A549 (cell line): ENCODE results near the gene SPNS2. TPM values are rescaled to one million over a fixed set of nuclear protein-coding genes. Genes with fewer than 3 reads are reported as not detected.

Source experiments
- ATAC-seq, 2 experiments: fragments of 200-7000 bp in 1 of 2; fragments of >200 bp in 1 of 2; cut with Nextera tagmentation in 1 of 2; cut with Tn5 transposase in 1 of 2; 3 replicates each; pipeline versions ENCODE4 v1.8.0 to v1.9.1; 2018 to 2020; ENCODE audit warnings: mild to moderate bottlenecking in 1 of 2, moderate library complexity in 1 of 2
- CTCF ChIA-PET: fragments of 300-600 bp; sonication (Branson Sonifier 250); formaldehyde crosslinking; extraction: SDS; loops from one replicate; lab custom pipeline; 2021; ENCODE audit warnings: antibody characterized with exemption, inconsistent platforms; lab: Yijun Ruan, JAX
- POLR2A ChIA-PET: fragments of 350-600 bp; formaldehyde crosslinking; extraction: SDS; loops from one replicate; lab custom pipeline; 2021; ENCODE audit warnings: antibody characterized with exemption, inconsistent platforms; lab: Yijun Ruan, JAX
- DNase-seq, 2 experiments: peaks; one replicate each; pipeline versions ENCODE4 v3.0.0 to v3.0.0-alpha.2; 2011 to 2016; ENCODE audit warnings: low read depth in 1 of 2, low spot score in 1 of 2
- FAIRE-seq: peaks from 2 replicates; lab custom pipeline; 2011; peaks lifted over from hg19 to GRCh38; lab: Jason Lieb, UNC
- H3K27ac ChIP-seq, 2 experiments: fragments of >200 bp; sonication (Bioruptor Twin); formaldehyde crosslinking; 3 replicates each; pipeline ENCODE4 v1.5.1; 2016 to 2017
- H3K4me1 ChIP-seq: fragments of >200 bp; sonication (Bioruptor Twin); formaldehyde crosslinking; 3 replicates; pipeline ENCODE4 v1.6.1; 2016
- H3K4me2 ChIP-seq: fragments of >200 bp; sonication (Bioruptor Twin); formaldehyde crosslinking; 3 replicates; pipeline ENCODE4 v1.6.1; 2016
- H3K4me3 ChIP-seq: fragments of >200 bp; sonication (Bioruptor Twin); formaldehyde crosslinking; 3 replicates; pipeline ENCODE4 v1.5.1; 2016
- H3K9me3 ChIP-seq: fragments of >200 bp; sonication (Bioruptor Twin); formaldehyde crosslinking; 3 replicates; pipeline ENCODE4 v1.6.1; 2016
- EHF ChIP-seq: fragments of 250-450 bp; sonication (Bioruptor Pico); IDR thresholded peaks from 2 replicates; pipeline ENCODE4 v1.5.0; 2020; ENCODE audit warnings: mild to moderate bottlenecking
- FOXS1 ChIP-seq: fragments of 250-450 bp; sonication (Bioruptor Pico); IDR thresholded peaks from 2 replicates; pipeline ENCODE4 v1.5.0; 2020; ENCODE audit warnings: mild to moderate bottlenecking, moderate library complexity
- HDAC2 ChIP-seq: fragments of 200-600 bp; sonication (generic); IDR thresholded peaks from 2 replicates; pipeline ENCODE4 v1.6.1; 2016
- HEYL ChIP-seq: fragments of 250-450 bp; sonication (Bioruptor Pico); IDR thresholded peaks from 2 replicates; pipeline ENCODE4 v1.8.0; 2021; ENCODE audit warnings: mild to moderate bottlenecking, moderate library complexity
- HMGXB4 ChIP-seq: fragments of 250-450 bp; sonication (Bioruptor Pico); IDR thresholded peaks from 2 replicates; pipeline ENCODE4 v1.5.0; 2021; ENCODE audit warnings: mild to moderate bottlenecking, moderate library complexity, borderline replicate concordance
- KDM1A ChIP-seq: fragments of 200-600 bp; sonication (generic); IDR thresholded peaks from 2 replicates; pipeline ENCODE4 v1.6.1; 2016; ENCODE audit warnings: low read depth, mild to moderate bottlenecking
- KDM5A ChIP-seq: fragments of 200-600 bp; sonication (generic); IDR thresholded peaks from 2 replicates; pipeline ENCODE4 v1.6.1; 2016; ENCODE audit warnings: antibody characterized with exemption, mild to moderate bottlenecking
- MAFK ChIP-seq: fragments of 450-650 bp; IDR thresholded peaks from 2 replicates; pipeline ENCODE4 v1.6.1; 2014; ENCODE audit not compliant: partially characterized antibody
- NPAS2 ChIP-seq: fragments of 250-450 bp; sonication (Bioruptor Pico); IDR thresholded peaks from 2 replicates; pipeline ENCODE4 v1.8.0; 2022; ENCODE audit warnings: mild to moderate bottlenecking, moderate library complexity, borderline replicate concordance
- RCOR1 ChIP-seq: fragments of 150-350 bp; IDR thresholded peaks from 2 replicates; pipeline ENCODE4 v1.6.1; 2014; ENCODE audit warnings: antibody characterized with exemption, low read length, low read depth
- SREBF2 ChIP-seq: fragments of 450-650 bp; IDR thresholded peaks from 2 replicates; pipeline ENCODE4 v1.6.1; 2014; ENCODE audit warnings: mild to moderate bottlenecking, moderate library complexity
- TFCP2L1 ChIP-seq: fragments of 250-450 bp; sonication (Bioruptor Pico); IDR thresholded peaks from 2 replicates; pipeline ENCODE4 v1.5.0; 2021; ENCODE audit warnings: mild to moderate bottlenecking
- TP53 ChIP-seq: fragments of 250-450 bp; sonication (Bioruptor Pico); IDR thresholded peaks from 2 replicates; pipeline ENCODE4 v1.5.0; 2021; ENCODE audit warnings: mild to moderate bottlenecking, moderate library complexity
- ZFP36 ChIP-seq: fragments of 450-650 bp; IDR thresholded peaks from 2 replicates; pipeline ENCODE4 v1.6.1; 2014; ENCODE audit warnings: borderline replicate concordance; ENCODE audit not compliant: partially characterized antibody
- ZSCAN20 ChIP-seq: fragments of 250-450 bp; sonication (Bioruptor Pico); IDR thresholded peaks from 2 replicates; pipeline ENCODE4 v1.8.0; 2022; ENCODE audit warnings: mild to moderate bottlenecking, moderate library complexity
- WGBS: methylation state at CpG from one replicate; pipeline ENCODE4 v1.1.6; 2017; ENCODE audit errors: missing lambda C conversion rate; 5-methylcytosine and 5-hydroxymethylcytosine counted together
- polyA plus RNA-seq, 4 experiments: library from polyadenylated mRNA; depleted of rRNA in 3 of 4; stranded (reverse); fragments of >200 nt; fragmentation: RNase III in 1 of 4; extraction: RNeasy Plus Mini Kit Qiagen cat#74134 plus additional on column Dnase treatment in 1 of 4; gene quantifications; 2 replicates in 3 of 4; 3 replicates in 1 of 4; pipeline ENCODE4 v1.2.3, GENCODE V29; 2011 to 2017
- TF ChIP-seq, protein P1 (sequence below): fragments of 450-650 bp; IDR thresholded peaks from 2 replicates; pipeline ENCODE4 v1.6.1; 2014; ENCODE audit warnings: antibody characterized with exemption

SPNS2 gene
- polyA plus RNA-seq, 2 of the 4 experiments (the other 2 are of a cell fraction), result 0.27 to 0.46 TPM

GRCh38 chr17:4525691-4526397 lies 27.2 kb downstream of the SPNS2 start:
- WGBS, result 61% methylated on average over 11 of the region's 11 CpGs
- ATAC-seq, result no peak
- Histone ChIP-seq H3K4me3 (no peak overlapping the region), H3K4me1 (peaks cover 10% of the 10 kb centered on the region; the same call in 2 of the 3 replicates), H3K27ac (no peak overlapping the region), H3K9me3 (no peaks in the 10 kb centered on the region)
- CTCF ChIA-PET, result interaction anchor here (0.7 to 2.7 kb wide), 12 partner anchors 9 to 112 kb away, joined by 3 to 8 read pairs (median 4); no protein-coding TSS in a partner anchor
- TF ChIP-seq MAFK (no peak), ZFP36 (peak; percentile 82), EHF (no peak), HEYL (no peak), KDM1A (peak; percentile 78; the same call in 1 of the 2 replicates)
- TF ChIP-seq, all 56 proteins: peak for 2
- FAIRE-seq (no peak), DNase-seq (no peak)
- POLR2A ChIA-PET, result no interaction called here
- H3K4me2 ChIP-seq, result no peak overlapping the region

GRCh38 chr17:4527134-4527533 lies 28.5 kb downstream of the SPNS2 start:
- ATAC-seq (no peak), DNase-seq (no peak), FAIRE-seq (no peak)
- no peak for TF ChIP-seq KDM5A
- TF ChIP-seq, protein P1, sequence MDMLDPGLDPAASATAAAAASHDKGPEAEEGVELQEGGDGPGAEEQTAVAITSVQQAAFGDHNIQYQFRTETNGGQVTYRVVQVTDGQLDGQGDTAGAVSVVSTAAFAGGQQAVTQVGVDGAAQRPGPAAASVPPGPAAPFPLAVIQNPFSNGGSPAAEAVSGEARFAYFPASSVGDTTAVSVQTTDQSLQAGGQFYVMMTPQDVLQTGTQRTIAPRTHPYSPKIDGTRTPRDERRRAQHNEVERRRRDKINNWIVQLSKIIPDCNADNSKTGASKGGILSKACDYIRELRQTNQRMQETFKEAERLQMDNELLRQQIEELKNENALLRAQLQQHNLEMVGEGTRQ, result no peak
- no peak for TF ChIP-seq TP53 (CRISPR knock-in tag)
- TF ChIP-seq TFCP2L1 (CRISPR knock-in tag), result no peak
- TF ChIP-seq FOXS1 (CRISPR knock-in tag), result no peak
- no peak for TF ChIP-seq RCOR1
- TF ChIP-seq HMGXB4 (CRISPR knock-in tag), result no peak
- TF ChIP-seq NPAS2 (CRISPR knock-in tag), result no peak
- no peaks in the 10 kb centered on the region for H3K4me1 ChIP-seq
- no peak overlapping the region for H3K4me2 ChIP-seq
- H3K4me3 ChIP-seq, result no peak overlapping the region
- ChIA-PET POLR2A (no interaction called here), CTCF (interaction anchor here (0.9 to 1.9 kb wide), 4 partner anchors 17 to 113 kb away, joined by 3 to 6 read pairs (median 5); no protein-coding TSS in a partner anchor)
- no peak overlapping the region for H3K27ac ChIP-seq
- H3K9me3 ChIP-seq, result no peaks in the 10 kb centered on the region
- WGBS, result 85% methylated on average over 1 of the region's 1 CpG

DNA sequence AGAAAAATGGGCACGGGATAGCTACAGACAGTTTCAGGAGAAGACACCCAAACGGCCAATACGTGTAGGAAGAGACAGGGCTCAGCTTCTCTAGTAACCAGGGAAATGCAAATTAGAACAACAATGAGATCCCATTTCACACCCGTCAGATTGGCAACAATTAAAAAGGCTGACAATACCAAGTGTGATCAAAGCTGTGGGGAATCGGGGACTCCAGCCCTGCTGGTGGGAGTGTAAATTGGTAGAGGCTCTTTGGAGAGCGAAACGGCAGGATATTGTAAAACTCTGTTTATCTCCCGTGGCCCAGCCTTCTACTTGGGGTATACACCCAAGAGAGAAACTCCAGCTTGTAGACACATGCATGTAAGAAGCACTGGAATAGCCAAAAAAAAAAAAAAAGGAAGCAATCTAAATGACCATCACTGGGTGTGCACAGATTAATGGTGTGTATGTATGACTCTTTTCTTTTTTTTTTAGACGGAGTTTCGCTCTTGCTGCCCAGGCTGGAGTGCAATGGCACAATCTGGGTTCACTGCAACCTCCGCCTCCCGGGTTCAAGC lies 29.0 kb downstream of the SPNS2 start:
- 76% methylated on average over 12 of the region's 12 CpGs for WGBS
- ChIA-PET POLR2A (no interaction called here), CTCF (interaction anchor here (0.9 to 1.9 kb wide), 5 partner anchors 17 to 114 kb away, joined by 3 to 6 read pairs (median 4); no protein-coding TSS in a partner anchor)
- no peak for FAIRE-seq
- H3K4me1 ChIP-seq, result no peaks in the 10 kb centered on the region
- no peak for ATAC-seq
- no peak overlapping the region for H3K27ac ChIP-seq
- no peak for TF ChIP-seq ZSCAN20 (CRISPR knock-in tag)
- no peak for TF ChIP-seq NPAS2 (CRISPR knock-in tag)
- TF ChIP-seq KDM5A, result no peak
- TF ChIP-seq HEYL, result no peak
- no peak for TF ChIP-seq HDAC2
- no peak for TF ChIP-seq SREBF2
- no peak for TF ChIP-seq EHF
- no peak overlapping the region for H3K4me3 ChIP-seq
- DNase-seq, result no peak
- H3K4me2 ChIP-seq, result no peak overlapping the region
- no peaks in the 10 kb centered on the region for H3K9me3 ChIP-seq
